CD14-positive monocyte (primary cell): Measurements from ENCODE around the gene PLK1. TPM values are rescaled to one million over a fixed set of nuclear protein-coding genes. Genes with fewer than 3 reads are reported as not detected.

Experiments used
- DNase-seq, 3 donors: peaks; one replicate each; pipeline ENCODE4 v3.0.0-alpha.2; 2011 to 2022
- H2AFZ ChIP-seq: 2 replicates; pipeline ENCODE4 v1.6.0; 2012; ENCODE audit warnings: mild to moderate bottlenecking, low read depth, low read length, inconsistent platforms; ENCODE audit not compliant: insufficient read depth, poor library complexity, severe bottlenecking
- H3K27ac ChIP-seq, 2 donors: 1 replicate in 1 of 2; 2 replicates in 1 of 2; pipeline ENCODE4 v1.5.1; 2012 to 2013; ENCODE audit warnings: low read length in 2 of 2, control low read depth in 1 of 2, inconsistent platforms in 1 of 2, low read depth in 1 of 2, mild to moderate bottlenecking in 1 of 2
- H3K27me3 ChIP-seq, 2 donors: one replicate each; pipeline versions ENCODE4 v1.6.0 to v1.6.1; 2011 to 2013; ENCODE audit warnings: low read length in 2 of 2; ENCODE audit not compliant: control insufficient read depth in 2 of 2, insufficient read depth in 2 of 2
- H3K36me3 ChIP-seq, 2 donors: replicated peaks in 1 of 2; 1 replicate in 1 of 2; 2 replicates in 1 of 2; pipeline versions ENCODE4 v1.5.1 to v1.6.1; 2012 to 2013; ENCODE audit warnings: low read length in 2 of 2, control low read depth in 1 of 2, inconsistent platforms in 1 of 2, mild to moderate bottlenecking in 1 of 2; ENCODE audit not compliant: insufficient read depth in 2 of 2, control insufficient read depth in 1 of 2
- H3K4me1 ChIP-seq, 2 donors: 1 replicate in 1 of 2; 2 replicates in 1 of 2; pipeline versions ENCODE4 v1.5.1 to v1.6.1; 2012 to 2013; ENCODE audit warnings: low read length in 2 of 2, control low read depth in 1 of 2, inconsistent platforms in 1 of 2, mild to moderate bottlenecking in 1 of 2, moderate library complexity in 1 of 2; ENCODE audit not compliant: insufficient read depth in 2 of 2, control insufficient read depth in 1 of 2
- H3K4me2 ChIP-seq: replicated peaks from 2 replicates; pipeline ENCODE3; 2012; ENCODE audit warnings: low read length, moderate library complexity, mild to moderate bottlenecking; ENCODE audit not compliant: poor library complexity, severe bottlenecking; ENCODE audit errors: extremely low read depth
- H3K4me3 ChIP-seq, 3 experiments: fragments of 200-600 bp in 1 of 3; sonication (generic) in 1 of 3; replicated peaks in 1 of 3; 1 replicate in 2 of 3; 2 replicates in 1 of 3; pipeline ENCODE4 v1.5.1; 2011 to 2013; ENCODE audit warnings: low read length in 3 of 3, mild to moderate bottlenecking in 3 of 3, control low read depth in 2 of 3, low read depth in 2 of 3, inconsistent platforms in 1 of 3, moderate library complexity in 1 of 3
- H3K79me2 ChIP-seq: 2 replicates; pipeline ENCODE4 v1.6.0; 2012; ENCODE audit warnings: mild to moderate bottlenecking, control low read depth, inconsistent platforms, low read length, moderate library complexity; ENCODE audit not compliant: insufficient read depth
- H3K9ac ChIP-seq: 2 replicates; pipeline ENCODE4 v1.6.0; 2017; ENCODE audit warnings: low read length, mild to moderate bottlenecking; ENCODE audit not compliant: insufficient read depth, poor library complexity, severe bottlenecking
- H3K9me3 ChIP-seq, 2 donors: replicated peaks in 1 of 2; 1 replicate in 1 of 2; 2 replicates in 1 of 2; pipeline versions ENCODE4 v1.5.1 to v1.6.1; 2012 to 2013; ENCODE audit warnings: low read length in 2 of 2, control low read depth in 1 of 2; ENCODE audit not compliant: control insufficient read depth in 1 of 2, insufficient read depth in 1 of 2
- H4K20me1 ChIP-seq: 2 replicates; pipeline ENCODE4 v1.6.0; 2012; ENCODE audit warnings: mild to moderate bottlenecking, low read length, control low read depth, moderate library complexity; ENCODE audit not compliant: insufficient read depth
- H3K27ac Mint-ChIP-seq, 7 donors: one replicate each; pipeline ENCODE4 v1.8.0; 2020; ENCODE audit warnings: mild to moderate bottlenecking in 7 of 7, mixed read lengths in 7 of 7, moderate library complexity in 6 of 7, inconsistent platforms in 2 of 7
- H3K27me3 Mint-ChIP-seq, 3 donors: one replicate each; pipeline ENCODE4 v1.8.0; 2021 to 2022; ENCODE audit warnings: low read depth in 3 of 3, mild to moderate bottlenecking in 3 of 3, mixed read lengths in 3 of 3, moderate library complexity in 3 of 3, inconsistent platforms in 1 of 3
- H3K36me3 Mint-ChIP-seq, 2 donors: one replicate each; pipeline ENCODE4 v1.8.0; 2020; ENCODE audit warnings: mixed read lengths in 2 of 2, inconsistent platforms in 1 of 2, mild to moderate bottlenecking in 1 of 2
- H3K4me1 Mint-ChIP-seq: one replicate; pipeline ENCODE4 v1.8.0; 2020; ENCODE audit warnings: mild to moderate bottlenecking, mixed read lengths
- H3K4me3 Mint-ChIP-seq, 2 donors: one replicate each; pipeline ENCODE4 v1.8.0; 2020; ENCODE audit warnings: mild to moderate bottlenecking in 2 of 2, mixed read lengths in 2 of 2, moderate library complexity in 1 of 2
- H3K9me3 Mint-ChIP-seq, 7 donors: one replicate each; pipeline ENCODE4 v1.8.0; 2020 to 2022; ENCODE audit warnings: mixed read lengths in 7 of 7, mild to moderate bottlenecking in 6 of 7, moderate library complexity in 6 of 7, inconsistent platforms in 2 of 7
- WGBS: methylation state at CpG from one replicate; pipeline ENCODE4 v1.1.5; 2013; ENCODE audit warnings: missing lambda C conversion rate; ENCODE audit not compliant: insufficient coverage; 5-methylcytosine and 5-hydroxymethylcytosine counted together
- intact Hi-C, 2 donors: fragments of 100-400 bp; cut with micrococcal nuclease; formaldehyde crosslinking; loops; one replicate each; pipeline versions ENCODE4 v1.15.0 to v1.15.1; 2023
- polyA plus RNA-seq, 3 donors: library from polyadenylated mRNA; depleted of rRNA in 1 of 3; unstranded in 2 of 3; stranded (reverse) in 1 of 3; fragments of 300-500 nt in 2 of 3; fragments of >200 nt in 1 of 3; fragmentation: Illumina TruSeq in 2 of 3; gene quantifications; 1 replicate in 2 of 3; 2 replicates in 1 of 3; pipeline ENCODE4 v1.2.3, GENCODE V29; 2012 to 2021
- TF ChIP-seq, protein P1 (sequence below): fragments of 200-600 bp; IDR thresholded peaks from one replicate; pipeline ENCODE4 v1.8.0; 2022; ENCODE audit warnings: antibody characterized with exemption, mild to moderate bottlenecking

The PLK1 gene
- polyA plus RNA-seq, 3 donors = 3.5 TPM; not detected in 2

- intact Hi-C loops = no loop called here
- WGBS = 94% methylated on average over 3 of the region's 4 CpGs
Measured at GRCh38 chr16:23706439-23706838, 27.8 kb downstream of the PLK1 start.

DNA sequence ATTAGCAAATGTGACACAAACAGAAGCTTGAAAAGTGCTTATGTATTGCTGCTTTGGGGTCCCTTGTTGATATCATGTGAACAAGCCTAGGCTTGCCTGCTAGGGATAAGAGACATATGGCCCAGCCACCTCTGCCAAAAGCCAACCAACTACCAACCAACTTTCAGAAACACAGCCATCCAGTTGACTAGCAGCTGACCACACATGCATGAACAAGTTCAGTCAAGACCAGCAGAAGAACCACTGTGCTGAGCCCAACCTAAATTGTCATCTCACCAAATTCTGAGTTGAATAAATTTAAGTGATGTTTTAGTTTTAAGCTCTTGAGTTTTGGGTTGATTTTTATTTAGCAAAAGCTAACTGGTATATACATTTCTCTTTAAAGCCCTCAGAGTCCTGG, 30.8 kb downstream of the PLK1 start:
- intact Hi-C loops = no loop called here
- no peak overlapping the region for H3K27ac ChIP-seq
- Mint-ChIP-seq H3K4me1 (peaks cover 2% of the 10 kb centered on the region), H3K36me3 (no peaks in the 10 kb centered on the region), H3K27ac (no peak overlapping the region), H3K4me3 (no peak overlapping the region), H3K9me3 (peaks cover 4 to 25% (median 21%) of the 10 kb centered on the region in 7 donors), H3K27me3 (peaks cover 37 to 50% (median 46%) of the 10 kb centered on the region in 3 donors)
- DNase-seq = no peak
- no peaks in the 10 kb centered on the region for H4K20me1 ChIP-seq
- H3K79me2 ChIP-seq = no peaks in the 10 kb centered on the region
- no peak overlapping the region for H2AFZ ChIP-seq
- no peak overlapping the region for H3K4me3 ChIP-seq
- H3K27me3 ChIP-seq = peaks cover 15 to 31% of the 10 kb centered on the region in 2 donors
- TF ChIP-seq, protein P1, sequence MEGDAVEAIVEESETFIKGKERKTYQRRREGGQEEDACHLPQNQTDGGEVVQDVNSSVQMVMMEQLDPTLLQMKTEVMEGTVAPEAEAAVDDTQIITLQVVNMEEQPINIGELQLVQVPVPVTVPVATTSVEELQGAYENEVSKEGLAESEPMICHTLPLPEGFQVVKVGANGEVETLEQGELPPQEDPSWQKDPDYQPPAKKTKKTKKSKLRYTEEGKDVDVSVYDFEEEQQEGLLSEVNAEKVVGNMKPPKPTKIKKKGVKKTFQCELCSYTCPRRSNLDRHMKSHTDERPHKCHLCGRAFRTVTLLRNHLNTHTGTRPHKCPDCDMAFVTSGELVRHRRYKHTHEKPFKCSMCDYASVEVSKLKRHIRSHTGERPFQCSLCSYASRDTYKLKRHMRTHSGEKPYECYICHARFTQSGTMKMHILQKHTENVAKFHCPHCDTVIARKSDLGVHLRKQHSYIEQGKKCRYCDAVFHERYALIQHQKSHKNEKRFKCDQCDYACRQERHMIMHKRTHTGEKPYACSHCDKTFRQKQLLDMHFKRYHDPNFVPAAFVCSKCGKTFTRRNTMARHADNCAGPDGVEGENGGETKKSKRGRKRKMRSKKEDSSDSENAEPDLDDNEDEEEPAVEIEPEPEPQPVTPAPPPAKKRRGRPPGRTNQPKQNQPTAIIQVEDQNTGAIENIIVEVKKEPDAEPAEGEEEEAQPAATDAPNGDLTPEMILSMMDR = no peak
- H3K36me3 ChIP-seq = no peaks in the 10 kb centered on the region
- H3K4me2 ChIP-seq = no peak overlapping the region
- peaks cover 8 to 16% of the 10 kb centered on the region in 2 donors for H3K9me3 ChIP-seq
- no peaks in the 10 kb centered on the region for H3K4me1 ChIP-seq
- H3K9ac ChIP-seq = no peak overlapping the region

More at GRCh38 chr16:23706439-23706838, 27.8 kb downstream of the PLK1 start:
- TF ChIP-seq, protein P1 = no peak
- H3K36me3 ChIP-seq = no peaks in the 10 kb centered on the region
- no peak overlapping the region for H2AFZ ChIP-seq
- Mint-ChIP-seq H3K27ac (no peak overlapping the region), H3K4me1 (no peaks in the 10 kb centered on the region), H3K9me3 (peaks cover 7 to 34% (median 27%) of the 10 kb centered on the region in 7 donors), H3K4me3 (no peak overlapping the region), H3K36me3 (no peaks in the 10 kb centered on the region), H3K27me3 (peaks cover 13 to 30% (median 18%) of the 10 kb centered on the region in 3 donors)
- H3K27ac ChIP-seq = no peak overlapping the region
- H3K4me2 ChIP-seq = no peak overlapping the region
- no peaks in the 10 kb centered on the region for H3K79me2 ChIP-seq
- H3K4me1 ChIP-seq = no peaks in the 10 kb centered on the region
- H3K27me3 ChIP-seq = peaks cover 0 to 2% of the 10 kb centered on the region in 2 donors
- peaks cover 13 to 19% of the 10 kb centered on the region in 2 donors for H3K9me3 ChIP-seq
- no peak overlapping the region for H3K9ac ChIP-seq
- no peak for DNase-seq
- no peak overlapping the region for H3K4me3 ChIP-seq
- no peaks in the 10 kb centered on the region for H4K20me1 ChIP-seq
